Activated CD4-positive, alpha-beta memory T cell treated with anti-CD3 and anti-CD28 coated beads for 36 hours (primary cell): ENCODE measurements around the gene MRPS14. TPM values are rescaled to one million over a fixed set of nuclear protein-coding genes. Genes with fewer than 3 reads are reported as not detected.

Experiments
- CTCF ChIA-PET: fragments of 350-600 bp; sonication (Branson Sonifier 250); formaldehyde crosslinking; loops from one replicate; lab custom pipeline; 2021; ENCODE audit warnings: antibody characterized with exemption, inconsistent platforms; lab: Charles Lee
- POLR2A ChIA-PET: fragments of 350-600 bp; sonication (Branson Sonifier 250); formaldehyde crosslinking; loops from one replicate; lab custom pipeline; 2021; ENCODE audit warnings: antibody characterized with exemption; lab: Charles Lee
- DNase-seq: peaks from one replicate; pipeline ENCODE4 v3.0.0-alpha.2; 2020
- H3K27ac Mint-ChIP-seq: one replicate; pipeline ENCODE4 v1.8.0; 2021; ENCODE audit warnings: mixed read lengths
- H3K27me3 Mint-ChIP-seq: one replicate; pipeline ENCODE4 v1.8.0; 2021; ENCODE audit warnings: mixed read lengths
- H3K36me3 Mint-ChIP-seq: one replicate; pipeline ENCODE4 v1.8.0; 2021; ENCODE audit warnings: mixed read lengths
- H3K4me1 Mint-ChIP-seq: one replicate; pipeline ENCODE4 v1.8.0; 2021; ENCODE audit warnings: low read depth, mixed read lengths
- H3K4me3 Mint-ChIP-seq: one replicate; pipeline ENCODE4 v1.8.0; 2021; ENCODE audit warnings: mild to moderate bottlenecking, mixed read lengths
- H3K9me3 Mint-ChIP-seq: one replicate; pipeline ENCODE4 v1.8.0; 2021; ENCODE audit warnings: mixed read lengths
- intact Hi-C: fragments of 100-400 bp; cut with micrococcal nuclease; formaldehyde crosslinking; loops from one replicate; pipeline ENCODE4 v1.15.1; 2023
- total RNA-seq, 2 experiments: library from RNA; stranded (reverse); gene quantifications; one replicate each; pipeline ENCODE4 v1.2.3, GENCODE V29; 2021

Gene MRPS14
- total RNA-seq, 2 experiments from 2014 or later: 44.7 to 47.6 TPM

DNA sequence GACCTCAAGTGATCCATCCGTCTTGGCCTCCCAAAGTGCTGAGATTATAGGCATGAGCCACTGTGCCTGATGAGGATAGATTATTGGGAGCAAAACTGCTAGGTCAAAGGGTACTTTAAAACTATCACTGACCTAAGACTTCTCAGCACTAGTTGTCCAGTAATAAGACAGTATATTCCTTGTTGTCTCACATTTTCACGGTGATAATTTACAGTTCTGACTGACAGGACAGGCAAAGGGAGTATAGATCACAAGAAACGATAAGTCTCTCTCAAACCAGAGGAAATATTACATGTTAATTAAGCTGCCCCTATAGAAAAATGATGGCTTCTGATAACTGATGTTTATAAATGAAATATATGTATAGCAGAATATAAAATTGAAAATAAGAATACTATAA lies 3.7 kb downstream of the MRPS14 start:
- ChIA-PET POLR2A (no interaction called here), CTCF (interaction anchor here (0.7 kb wide), 2 partner anchors 37 to 237 kb away, joined by 3 to 4 read pairs; no protein-coding TSS in a partner anchor)
- H3K4me3 Mint-ChIP-seq: no peak overlapping the region
- intact Hi-C loops: no loop called here
- DNase-seq: no peak
- no peak overlapping the region for H3K27ac Mint-ChIP-seq
- H3K4me1 Mint-ChIP-seq: peaks cover 28% of the 10 kb centered on the region
- no peaks in the 10 kb centered on the region for H3K27me3 Mint-ChIP-seq
- peaks cover 17% of the 10 kb centered on the region for H3K36me3 Mint-ChIP-seq
- H3K9me3 Mint-ChIP-seq: no peaks in the 10 kb centered on the region

GRCh38 chr1:175015243-175015642 lies 8.0 kb downstream of the MRPS14 start:
- H3K4me3 Mint-ChIP-seq: no peak overlapping the region
- H3K27ac Mint-ChIP-seq: peak overlapping the region; percentile 7
- no peak for DNase-seq
- CTCF ChIA-PET: interaction anchor here (0.8 kb wide), 1 partner anchor 11 kb away, joined by 4 read pairs; no protein-coding TSS in a partner anchor
- peaks cover 6% of the 10 kb centered on the region for H3K4me1 Mint-ChIP-seq
- intact Hi-C loops: no loop called here
- POLR2A ChIA-PET: no interaction called here
- peaks cover 39% of the 10 kb centered on the region for H3K36me3 Mint-ChIP-seq
- H3K9me3 Mint-ChIP-seq: no peaks in the 10 kb centered on the region
- H3K27me3 Mint-ChIP-seq: no peaks in the 10 kb centered on the region

GRCh38 chr1:175013445-175013844 lies 9.8 kb downstream of the MRPS14 start:
- no peaks in the 10 kb centered on the region for H3K27me3 Mint-ChIP-seq
- peak overlapping the region; percentile 40 for H3K27ac Mint-ChIP-seq
- H3K4me1 Mint-ChIP-seq: peaks cover 7% of the 10 kb centered on the region
- no peak overlapping the region for H3K4me3 Mint-ChIP-seq
- peaks cover 49% of the 10 kb centered on the region for H3K36me3 Mint-ChIP-seq
- CTCF ChIA-PET: no interaction called here
- no peak for DNase-seq
- POLR2A ChIA-PET: interaction anchor here (1.1 kb wide), 1 partner anchor 9 kb away, joined by 4 read pairs; no protein-coding TSS in a partner anchor
- no peaks in the 10 kb centered on the region for H3K9me3 Mint-ChIP-seq
- intact Hi-C loops: loop anchor here (1.0 kb wide), 1 partner anchor 8 kb away; no protein-coding TSS in a partner anchor

DNA sequence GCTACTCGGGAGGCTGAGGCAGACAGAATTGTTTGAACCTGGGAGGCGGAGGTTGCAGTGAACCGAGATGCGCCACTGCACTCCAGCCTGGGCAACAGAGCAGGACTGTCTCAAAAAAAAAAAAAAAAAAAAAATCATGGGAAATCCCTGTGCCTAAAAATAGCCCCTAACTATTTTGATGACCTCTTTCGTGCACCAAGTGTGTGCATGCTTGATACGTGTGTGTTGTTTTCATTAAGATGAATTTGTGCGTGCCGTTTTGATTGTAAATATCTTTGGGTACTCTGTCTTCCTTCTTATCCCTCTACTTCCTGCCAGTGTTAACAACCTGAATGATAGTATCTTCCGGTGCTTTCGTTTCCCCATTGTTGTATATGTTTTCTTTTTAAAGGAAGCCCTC lies 13.7 kb downstream of the MRPS14 start:
- no peak for DNase-seq
- Mint-ChIP-seq H3K27ac (peak overlapping the region; percentile 10), H3K36me3 (peaks cover 58% of the 10 kb centered on the region), H3K4me3 (no peak overlapping the region), H3K4me1 (peaks cover 18% of the 10 kb centered on the region), H3K27me3 (no peaks in the 10 kb centered on the region), H3K9me3 (no peaks in the 10 kb centered on the region)
- intact Hi-C loops: no loop called here
- ChIA-PET CTCF (no interaction called here), POLR2A (interaction anchor here (1.2 kb wide), 1 partner anchor 13 kb away, joined by 3 read pairs; no protein-coding TSS in a partner anchor)

- H3K4me1 Mint-ChIP-seq: peaks cover 51% of the 10 kb centered on the region
- no peaks in the 10 kb centered on the region for H3K27me3 Mint-ChIP-seq
These were observed 18.0 kb downstream of the MRPS14 start for GRCh38 chr1:175005085-175005783.

DNA sequence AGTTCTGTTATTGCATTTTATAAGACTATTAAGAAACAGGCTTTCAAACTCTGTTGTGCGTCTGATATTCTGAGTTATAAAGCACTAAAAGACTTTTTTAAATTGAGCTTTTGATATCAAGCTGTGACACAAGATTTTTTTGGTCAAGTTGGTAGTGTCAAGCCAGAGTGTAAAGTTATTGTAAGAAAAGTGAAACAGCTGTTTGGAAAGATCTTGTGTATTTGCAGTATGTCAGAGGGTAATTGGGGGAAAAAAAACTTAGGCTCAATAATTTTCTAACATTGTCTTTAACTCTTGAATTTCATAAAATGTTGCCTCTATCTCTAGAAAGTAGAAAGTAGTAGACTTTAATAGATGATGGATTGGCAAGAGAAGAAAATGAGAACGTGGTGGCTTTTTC lies 19.7 kb downstream of the MRPS14 start:
- ChIA-PET POLR2A (interaction anchor here (0.6 to 2.5 kb wide), 2 partner anchors 20 to 21 kb away, joined by 3 to 14 read pairs; partner anchors contain the start of gene MRPS14), CTCF (interaction anchor here (0.9 to 1.2 kb wide), 2 partner anchors 12 to 27 kb away, joined by 3 to 4 read pairs; no protein-coding TSS in a partner anchor)
- no peak for DNase-seq
- peak overlapping the region; percentile 56 for H3K4me3 Mint-ChIP-seq
- peaks cover 48% of the 10 kb centered on the region for H3K4me1 Mint-ChIP-seq
- intact Hi-C loops: no loop called here
- peaks cover 57% of the 10 kb centered on the region for H3K36me3 Mint-ChIP-seq
- H3K27me3 Mint-ChIP-seq: no peaks in the 10 kb centered on the region
- no peaks in the 10 kb centered on the region for H3K9me3 Mint-ChIP-seq
- peak overlapping the region; percentile 82 for H3K27ac Mint-ChIP-seq

More at GRCh38 chr1:175005085-175005783, 18.0 kb downstream of the MRPS14 start:
- peak; percentile 42 for DNase-seq
- intact Hi-C loops: loop anchor here (1.0 kb wide), 2 partner anchors 8 to 18 kb away; partner anchors contain the start of gene MRPS14
- H3K9me3 Mint-ChIP-seq: no peaks in the 10 kb centered on the region
- POLR2A ChIA-PET: interaction anchor here (2.5 kb wide), 1 partner anchor 18 kb away, joined by 14 read pairs; the partner anchor contains the start of gene MRPS14
- CTCF ChIA-PET: interaction anchor here (1.0 kb wide), 1 partner anchor 24 kb away, joined by 4 read pairs; no protein-coding TSS in a partner anchor
- H3K27ac Mint-ChIP-seq: peak overlapping the region; percentile 65
- peaks cover 66% of the 10 kb centered on the region for H3K36me3 Mint-ChIP-seq
- no peak overlapping the region for H3K4me3 Mint-ChIP-seq

GRCh38 chr1:175002910-175003517 lies 20.2 kb downstream of the MRPS14 start:
- Mint-ChIP-seq H3K27me3 (no peaks in the 10 kb centered on the region), H3K4me3 (peak overlapping the region; percentile 56), H3K27ac (peak overlapping the region; percentile 82), H3K9me3 (no peaks in the 10 kb centered on the region), H3K36me3 (peaks cover 52% of the 10 kb centered on the region), H3K4me1 (peaks cover 49% of the 10 kb centered on the region)
- intact Hi-C loops: no loop called here
- DNase-seq: no peak
- ChIA-PET POLR2A (interaction anchor here (0.6 to 2.5 kb wide), 2 partner anchors 20 to 21 kb away, joined by 3 to 14 read pairs; partner anchors contain the start of gene MRPS14), CTCF (no interaction called here)

DNA sequence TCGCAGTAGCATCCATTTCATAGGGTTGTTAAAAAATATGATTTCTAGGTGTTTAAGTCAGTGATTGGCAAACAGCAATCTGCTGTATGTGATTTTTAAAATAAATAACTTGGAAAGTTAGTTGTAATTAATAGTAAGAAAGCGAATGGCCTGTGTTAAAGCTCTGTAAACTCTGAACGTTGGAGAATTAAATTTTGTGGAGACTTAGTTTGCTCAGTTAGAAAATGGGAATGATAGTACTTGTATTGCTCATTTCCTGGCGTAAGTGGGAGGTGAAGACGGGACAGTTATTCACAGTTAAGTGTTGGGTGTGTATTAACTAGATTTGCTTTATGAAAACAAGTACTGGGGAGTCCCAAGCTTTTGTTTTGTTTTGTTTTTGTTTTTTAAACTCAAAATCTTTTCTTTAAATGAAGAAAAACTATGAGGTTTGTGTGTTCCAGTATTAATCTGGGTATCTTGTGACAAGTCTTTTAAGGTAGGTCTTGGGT lies 22.5 kb downstream of the MRPS14 start:
- no peak for DNase-seq
- H3K4me1 Mint-ChIP-seq: peaks cover 59% of the 10 kb centered on the region
- POLR2A ChIA-PET: interaction anchor here (1.0 to 3.3 kb wide), 6 partner anchors 11 to 201 kb away, joined by 4 to 50 read pairs (median 12); partner anchors contain the start of gene MRPS14
- peaks cover 39% of the 10 kb centered on the region for H3K36me3 Mint-ChIP-seq
- no peaks in the 10 kb centered on the region for H3K27me3 Mint-ChIP-seq
- H3K4me3 Mint-ChIP-seq: no peak overlapping the region
- no peaks in the 10 kb centered on the region for H3K9me3 Mint-ChIP-seq
- CTCF ChIA-PET: interaction anchor here (0.6 to 1.3 kb wide), 3 partner anchors 23 to 201 kb away, joined by 3 to 9 read pairs (median 4); partner anchors contain the start of gene MRPS14
- intact Hi-C loops: no loop called here
- no peak overlapping the region for H3K27ac Mint-ChIP-seq

DNA sequence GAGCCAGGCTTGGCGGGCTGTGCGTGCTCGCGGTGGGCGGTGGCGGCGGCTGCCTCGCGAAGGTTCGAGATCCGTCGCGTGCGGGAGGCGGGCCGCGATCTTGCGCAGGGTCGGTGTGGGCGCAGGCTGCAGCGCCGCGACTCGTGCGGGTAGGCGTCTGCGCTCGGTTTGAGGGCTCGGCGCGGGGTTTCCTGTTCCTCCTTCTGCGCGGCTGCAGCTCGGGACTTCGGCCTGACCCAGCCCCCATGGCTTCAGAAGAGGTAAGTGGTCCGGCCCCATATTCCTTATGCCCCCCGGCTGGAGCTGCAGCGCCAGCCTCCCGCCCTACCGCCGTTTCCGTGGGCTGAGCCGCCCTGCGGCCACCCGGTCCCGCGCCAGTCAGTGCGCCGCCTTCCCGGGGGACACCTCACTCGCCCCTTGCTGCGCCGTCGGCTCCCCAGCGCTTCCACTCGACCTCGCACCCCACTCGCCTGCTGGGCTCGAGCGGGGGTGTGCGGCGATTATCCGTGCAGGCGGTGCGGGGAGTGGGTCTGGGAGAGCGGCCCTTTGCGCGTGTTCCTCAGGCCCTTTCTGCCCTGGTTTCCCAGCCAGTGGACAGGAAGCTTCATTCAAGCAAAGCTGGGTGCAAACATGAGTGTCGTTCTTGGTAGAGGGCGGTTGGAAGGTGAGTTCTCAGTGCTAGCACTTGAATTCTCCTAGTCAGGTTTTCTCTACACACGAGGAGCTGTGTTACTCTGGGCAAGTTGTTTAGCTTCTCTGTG lies 23.1 kb downstream of the MRPS14 start, which contains the start of gene CACYBP:
Gene CACYBP (plus strand): TSS at position 12 of the 761 bp plus-strand sequence. CDS start 234 bp downstream, at position 246.
- H3K4me1 Mint-ChIP-seq: peaks cover 53% of the 10 kb centered on the region
- no peaks in the 10 kb centered on the region for H3K27me3 Mint-ChIP-seq
- H3K27ac Mint-ChIP-seq: no peak within 1 kb of the TSS
- peaks cover 34% of the 10 kb centered on the region for H3K36me3 Mint-ChIP-seq
- intact Hi-C loops: loop anchor here (1.0 to 10.0 kb wide), 11 partner anchors 23 to 1525 kb away; partner anchors contain the start of genes CENPL, DARS2, KIAA0040 and MRPS14
- H3K4me3 Mint-ChIP-seq: no peak within 1 kb of the TSS
- peak; percentile 48 for DNase-seq
- ChIA-PET POLR2A (interaction anchor here (1.0 to 3.3 kb wide), 11 partner anchors 11 to 200 kb away, joined by 3 to 50 read pairs (median 10); partner anchors contain the start of gene MRPS14), CTCF (interaction anchor here (0.6 to 2.7 kb wide), 7 partner anchors 14 to 232 kb away, joined by 3 to 14 read pairs (median 7); partner anchors contain the start of gene MRPS14)
- H3K9me3 Mint-ChIP-seq: no peaks in the 10 kb centered on the region

- no peaks in the 10 kb centered on the region for H3K27me3 Mint-ChIP-seq
- DNase-seq: peak; percentile 98
These were observed 23.8 kb downstream of the MRPS14 start for GRCh38 chr1:174999216-174999935.

More at GRCh38 chr1:174999216-174999935, 23.8 kb downstream of the MRPS14 start:
- ChIA-PET POLR2A (interaction anchor here (0.6 to 3.3 kb wide), 12 partner anchors 10 to 200 kb away, joined by 3 to 50 read pairs (median 8); partner anchors contain the start of gene MRPS14), CTCF (interaction anchor here (0.7 to 4.3 kb wide), 17 partner anchors 9 to 232 kb away, joined by 3 to 20 read pairs (median 6); partner anchors contain the start of gene MRPS14)
- Mint-ChIP-seq H3K9me3 (no peaks in the 10 kb centered on the region), H3K27ac (no peak overlapping the region), H3K36me3 (peaks cover 35% of the 10 kb centered on the region), H3K4me1 (peaks cover 49% of the 10 kb centered on the region), H3K4me3 (no peak overlapping the region)
- intact Hi-C loops: loop anchor here (1.0 to 10.0 kb wide), 11 partner anchors 24 to 1525 kb away; partner anchors contain the start of genes CENPL, DARS2, KIAA0040 and MRPS14
